K562 (cell line): ENCODE measurements around the gene RGS3.

Experiments
- EWSR1 ChIP-seq: fragments of 450-650 bp; IDR thresholded peaks from 2 replicates; pipeline ENCODE4 v1.6.1; 2018; ENCODE audit warnings: borderline replicate concordance, mild to moderate bottlenecking, low read depth, moderate library complexity; ENCODE audit not compliant: partially characterized antibody
- NR2C2 ChIP-seq, 2 experiments: fragments of 200-800 bp in 1 of 2; sonication (Bioruptor generic) in 1 of 2; sonication (generic) in 1 of 2; formaldehyde crosslinking in 1 of 2; IDR thresholded peaks; 2 replicates each; pipeline versions ENCODE4 v1.6.1 to v1.8.0; 2016 to 2022; ENCODE audit warnings: mild to moderate bottlenecking in 1 of 2, missing compliant biosample characterization in 1 of 2, missing genetic modification characterization in 1 of 2, missing genetic modification reagents in 1 of 2

DNA sequence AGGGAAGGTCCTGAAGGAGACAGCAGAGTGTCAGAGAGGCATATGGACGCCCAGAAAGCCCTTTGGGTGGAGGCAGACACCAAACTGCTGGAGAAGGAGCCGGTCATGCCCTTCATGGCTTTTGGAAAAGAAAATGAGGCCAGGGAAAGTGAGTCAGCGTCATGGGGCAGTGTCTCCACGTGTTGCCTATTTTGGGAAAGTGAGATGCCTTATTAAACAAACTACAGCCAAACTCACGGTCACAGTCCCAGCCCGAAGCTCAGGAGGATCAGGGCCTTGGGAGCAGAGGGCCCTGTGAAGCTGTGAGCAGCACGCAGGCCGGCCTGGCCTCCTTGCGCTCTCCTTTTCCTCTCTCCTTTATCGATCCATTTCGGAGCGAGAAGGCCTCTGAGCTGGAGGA, 25.0 kb downstream of the RGS3 start:
- TF ChIP-seq EWSR1, result no peak
- TF ChIP-seq NR2C2 (CRISPR knock-in tag; IDR thresholded peaks at IDR 0.05), result no peak
- TF ChIP-seq NR2C2 (tag; IDR thresholded peaks at IDR 0.05), result no peak
